Activated CD8-positive, alpha-beta memory T cell treated with anti-CD3 and anti-CD28 coated beads for 1 hour (primary cell): ENCODE data around the gene IRX1.

Experiments used
- DNase-seq, 2 donors: peaks; one replicate each; pipeline ENCODE4 v3.0.0-alpha.2; 2020; ENCODE audit warnings: low read depth in 1 of 2; ENCODE audit errors: extremely low read depth in 1 of 2

The IRX1 gene

DNA sequence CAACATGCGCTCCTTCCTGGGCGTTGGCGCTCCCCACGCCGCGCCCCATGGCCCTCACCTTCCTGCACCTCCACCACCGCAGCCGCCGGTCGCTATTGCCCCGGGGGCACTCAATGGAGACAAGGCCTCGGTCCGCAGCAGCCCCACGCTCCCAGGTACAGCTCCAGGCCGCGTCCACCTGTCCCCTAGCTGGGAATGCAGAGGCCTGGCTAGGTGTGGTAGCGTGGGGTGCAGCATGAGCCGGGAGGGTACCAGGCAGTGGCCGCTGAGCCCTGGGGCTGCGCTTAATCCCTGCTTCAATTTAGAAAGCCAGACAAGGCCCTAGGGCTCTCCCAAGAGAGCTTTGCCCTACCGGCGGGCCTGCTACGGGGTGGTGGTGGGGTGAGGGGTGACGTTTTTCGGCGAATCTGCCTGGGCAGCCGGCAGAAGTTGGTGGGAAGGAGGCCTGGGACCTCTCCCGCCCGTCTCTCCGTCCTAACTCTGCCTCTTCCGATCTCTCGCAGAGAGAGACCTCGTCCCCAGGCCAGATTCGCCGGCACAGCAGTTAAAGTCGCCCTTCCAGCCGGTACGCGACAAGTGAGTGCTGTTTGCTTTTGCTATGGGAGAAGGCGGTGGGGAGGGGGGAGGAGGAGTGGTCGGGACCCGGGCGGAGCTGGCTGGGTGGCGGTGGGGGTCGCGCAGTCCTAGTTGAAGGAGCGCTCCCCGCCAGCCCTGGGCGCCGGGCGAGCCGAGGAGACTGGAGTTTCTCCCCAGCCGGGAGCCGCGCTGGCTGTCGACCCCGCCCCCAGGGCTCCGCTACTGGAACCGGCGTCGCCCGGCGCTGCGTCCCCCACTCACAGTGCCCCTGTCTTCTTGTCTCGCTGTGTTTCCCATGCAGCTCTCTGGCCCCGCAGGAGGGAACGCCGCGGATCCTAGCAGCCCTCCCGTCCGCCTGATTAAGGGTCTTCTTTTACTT is 4.8 kb downstream of the IRX1 start:
- no peak for DNase-seq

DNA sequence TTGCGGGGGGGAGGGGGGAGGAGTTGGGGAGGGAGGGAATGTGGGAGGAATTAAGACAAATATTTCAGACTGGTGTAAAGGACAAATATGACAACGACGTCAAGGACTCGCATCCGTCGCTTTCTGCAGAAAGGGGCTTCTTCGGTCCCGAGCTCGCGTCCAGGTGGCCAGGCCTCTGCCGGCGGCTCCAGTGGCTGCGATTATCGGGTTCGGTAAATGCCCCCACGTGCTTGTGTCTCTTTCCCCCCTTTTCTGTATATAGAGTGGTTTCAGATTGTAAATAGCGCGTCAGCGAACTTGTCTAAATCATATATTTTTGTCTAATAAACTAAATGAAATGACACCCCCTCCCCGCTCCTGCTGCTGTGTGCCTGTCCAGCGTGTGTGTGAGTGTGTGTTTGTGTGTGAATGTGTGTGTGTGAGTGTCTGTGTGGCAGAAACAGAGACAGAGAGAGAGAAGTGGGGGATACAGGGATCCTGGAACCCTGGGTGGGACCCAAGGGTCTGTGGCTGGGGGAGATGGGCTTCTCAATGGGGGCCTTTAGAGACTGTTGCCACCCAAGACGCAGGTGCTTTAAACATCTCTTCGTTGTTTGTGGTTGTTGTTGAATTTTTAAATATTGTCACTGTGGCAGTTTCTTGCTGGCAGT is 5.6 kb downstream of the IRX1 start:
- no peak for DNase-seq

DNA sequence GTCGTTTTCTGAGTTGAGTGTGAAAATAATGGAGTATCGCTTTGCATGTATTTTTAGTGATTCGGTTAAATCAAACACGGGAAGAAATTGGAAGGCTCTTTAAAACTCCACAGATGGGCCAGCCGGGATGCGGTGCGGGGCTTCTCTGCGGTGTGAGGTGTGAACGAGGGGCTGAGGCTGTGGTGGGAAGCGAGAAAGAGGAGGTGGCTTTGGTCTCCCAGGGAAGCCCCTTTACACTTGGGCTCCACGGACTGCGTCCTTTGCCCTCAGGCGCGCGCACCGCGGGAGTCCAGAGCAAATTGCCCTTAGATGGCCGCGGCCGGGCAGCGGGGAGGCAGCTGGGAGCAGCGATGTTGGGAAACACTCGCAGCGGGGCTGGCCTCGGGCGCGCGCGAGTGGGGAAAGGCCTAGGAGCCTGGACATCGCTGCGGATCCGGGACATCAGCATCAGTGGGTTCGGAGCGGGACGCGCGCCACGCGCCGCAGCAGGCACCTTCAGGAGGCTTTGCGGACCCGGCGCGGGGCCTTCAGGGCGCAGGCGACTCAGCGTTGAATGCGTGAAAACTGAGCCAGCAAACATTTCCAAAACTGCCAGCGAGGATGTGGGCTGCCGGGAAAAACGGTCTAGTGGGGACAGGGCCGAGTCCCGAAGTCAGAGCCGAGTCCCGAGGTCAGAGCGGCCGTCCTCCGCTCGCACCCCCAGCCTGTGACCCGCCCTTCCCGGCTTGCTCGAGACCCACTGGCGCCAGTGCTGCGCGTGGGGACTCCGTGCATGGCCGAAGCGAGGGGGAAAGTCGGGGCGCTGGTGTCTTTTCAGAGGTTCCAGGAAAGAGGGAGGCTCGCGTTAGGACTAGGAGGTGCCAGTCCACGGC is 6.5 kb downstream of the IRX1 start:
- DNase-seq: no peak

DNA sequence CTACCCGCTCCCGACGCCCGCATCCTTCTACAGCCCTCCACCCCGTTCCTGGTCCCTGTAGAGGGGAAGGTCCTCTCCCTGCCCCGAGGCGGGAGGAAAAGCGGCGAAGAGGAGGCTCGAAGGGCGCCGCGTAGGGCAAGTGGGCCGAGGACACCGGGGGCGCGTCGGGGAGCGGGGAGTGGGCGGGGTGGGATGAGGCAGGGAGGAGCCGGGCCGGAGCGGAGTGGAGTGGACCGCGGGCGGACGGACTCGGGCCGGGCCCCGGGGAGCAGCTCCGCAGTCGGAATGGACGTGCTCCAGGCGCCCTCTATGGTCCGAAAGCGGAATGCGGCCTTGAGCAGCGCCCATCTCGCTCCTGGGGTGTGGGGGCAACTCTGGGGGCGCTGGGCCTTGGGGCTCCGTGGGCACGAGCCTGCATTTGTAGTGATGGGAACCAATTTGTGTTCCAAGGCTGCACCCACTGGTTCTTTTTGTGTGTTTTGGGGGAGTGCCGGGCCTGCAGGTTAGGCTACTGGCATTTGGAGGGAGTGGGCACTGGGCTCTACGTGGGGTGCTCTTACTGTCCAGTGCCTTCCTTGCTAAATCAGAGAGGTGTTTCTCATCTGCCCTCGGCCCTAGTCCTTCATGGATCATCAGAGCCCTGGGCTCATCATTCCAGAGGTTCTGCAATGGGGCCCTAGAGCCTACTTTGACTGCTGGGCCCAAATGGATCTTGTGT is 7.3 kb downstream of the IRX1 start:
- DNase-seq: no peak

DNA sequence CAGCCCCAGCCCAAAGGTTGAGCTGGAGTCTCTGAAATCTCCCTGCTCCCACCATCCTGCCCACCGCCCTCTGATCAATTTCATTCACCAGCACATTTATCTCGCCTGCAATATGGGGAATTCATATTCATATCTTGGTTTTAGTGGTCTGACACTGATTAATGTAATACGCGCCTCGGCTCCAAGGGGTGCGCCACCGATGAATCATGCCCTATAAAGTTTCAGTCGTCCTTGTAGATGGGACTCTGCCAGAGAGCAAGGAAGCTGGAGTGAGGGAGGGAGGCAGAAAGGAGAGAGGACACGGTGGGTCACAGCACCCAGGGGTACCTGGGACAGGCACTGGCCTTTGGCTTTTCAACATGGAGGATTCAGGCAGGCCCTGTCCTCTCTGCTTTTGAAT is 8.9 kb downstream of the IRX1 start:
- DNase-seq: no peak

DNA sequence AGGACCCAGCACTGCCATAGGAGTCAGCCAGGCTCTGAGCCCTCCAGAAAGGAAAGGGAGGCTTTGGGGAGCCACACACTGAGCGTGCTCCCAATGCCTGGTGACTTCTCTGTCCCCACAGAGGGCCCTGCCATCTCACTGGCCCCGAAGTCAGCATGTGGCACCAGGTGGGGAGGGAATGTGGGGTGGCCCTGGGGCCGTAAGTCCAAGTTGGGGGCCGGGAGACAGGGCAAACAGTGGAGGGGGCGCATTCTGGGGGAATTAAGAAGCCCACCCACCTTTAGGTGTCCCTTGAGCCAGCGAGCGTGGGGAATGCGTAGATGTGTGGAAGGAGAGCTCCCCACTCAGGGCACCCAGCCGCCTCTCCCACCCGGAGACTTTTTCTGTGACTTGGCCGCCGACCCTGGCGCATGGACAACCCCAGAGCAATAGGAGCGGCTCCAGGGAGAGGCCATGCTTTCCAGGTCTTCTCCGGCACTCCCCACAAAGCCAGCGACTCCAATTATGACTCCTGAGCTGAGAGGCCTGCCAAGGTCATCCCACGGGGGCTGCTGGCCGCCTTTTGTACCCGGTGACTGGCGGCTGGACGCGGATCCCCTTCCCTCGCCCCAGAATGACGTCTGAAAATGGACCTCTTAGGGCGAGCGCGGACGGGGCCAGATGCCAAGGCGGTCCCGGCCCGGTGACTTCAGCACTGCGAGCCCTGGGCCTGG is 9.8 kb downstream of the IRX1 start:
- DNase-seq: no peak

DNA sequence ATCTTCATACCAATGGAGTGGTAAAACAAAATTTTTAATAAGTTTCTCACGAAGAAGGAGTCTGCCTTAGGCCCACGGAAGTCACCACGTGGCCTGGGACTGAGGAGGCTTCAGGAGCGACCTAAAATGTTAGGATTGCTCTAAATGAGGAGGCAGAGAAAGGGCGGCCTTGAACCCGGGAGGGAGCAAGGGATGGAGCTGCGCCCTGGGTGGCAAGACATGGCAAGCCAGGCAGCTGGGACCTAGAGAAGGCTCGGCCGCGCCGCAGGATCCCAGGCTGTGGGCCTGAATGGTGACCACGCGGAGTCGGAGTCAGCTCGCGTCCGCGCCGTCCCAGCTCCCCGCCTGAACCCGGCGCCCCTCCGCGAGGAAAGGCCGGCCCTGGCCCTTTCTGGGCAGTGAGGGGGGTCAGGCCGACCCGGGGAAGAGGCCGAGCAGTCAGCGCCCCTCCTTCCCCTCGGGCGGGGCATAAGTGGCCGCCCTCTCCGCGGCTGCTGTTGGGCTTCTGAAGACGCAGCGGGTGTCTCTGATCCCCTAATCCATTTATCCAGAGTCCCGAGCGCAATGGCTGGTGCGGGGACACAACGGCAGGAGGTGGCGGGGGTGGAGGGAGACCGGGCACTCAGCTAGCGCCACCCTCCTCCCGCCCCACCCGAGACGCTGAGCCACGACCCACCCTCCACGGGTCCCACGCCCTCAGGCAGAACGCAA is 10.6 kb downstream of the IRX1 start:
- no peak for DNase-seq

DNA sequence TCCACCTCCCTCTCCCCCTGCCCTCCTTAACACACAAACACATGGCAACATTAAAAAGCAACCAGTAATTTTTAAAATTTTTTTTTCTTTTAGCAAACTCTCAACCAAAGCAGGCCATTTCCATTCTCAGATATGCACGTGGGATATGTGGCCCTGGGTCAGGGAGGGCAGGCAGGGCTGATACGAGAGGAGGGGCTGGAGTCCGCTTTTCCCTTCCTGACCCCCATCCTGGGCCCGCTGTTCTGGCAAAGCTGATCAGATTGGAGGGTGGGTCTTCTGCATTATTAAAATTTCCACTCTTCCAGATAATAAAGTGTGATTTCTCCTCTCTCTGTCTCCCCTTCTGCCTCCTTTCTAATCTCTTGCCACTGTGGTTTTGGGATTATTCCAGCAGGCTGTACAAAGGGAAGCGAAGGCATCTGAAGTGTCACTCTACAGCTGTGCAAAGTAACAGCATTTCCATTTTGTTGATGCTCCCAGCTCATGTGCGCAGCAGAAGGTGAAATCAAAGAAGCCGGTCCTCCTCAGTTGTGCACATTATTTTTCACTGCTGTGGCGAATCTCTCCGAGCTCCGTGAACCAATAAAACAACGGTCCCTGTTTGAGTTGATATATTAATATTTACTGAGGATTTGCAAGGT is 12.0 kb downstream of the IRX1 start:
- no peak for DNase-seq

DNA sequence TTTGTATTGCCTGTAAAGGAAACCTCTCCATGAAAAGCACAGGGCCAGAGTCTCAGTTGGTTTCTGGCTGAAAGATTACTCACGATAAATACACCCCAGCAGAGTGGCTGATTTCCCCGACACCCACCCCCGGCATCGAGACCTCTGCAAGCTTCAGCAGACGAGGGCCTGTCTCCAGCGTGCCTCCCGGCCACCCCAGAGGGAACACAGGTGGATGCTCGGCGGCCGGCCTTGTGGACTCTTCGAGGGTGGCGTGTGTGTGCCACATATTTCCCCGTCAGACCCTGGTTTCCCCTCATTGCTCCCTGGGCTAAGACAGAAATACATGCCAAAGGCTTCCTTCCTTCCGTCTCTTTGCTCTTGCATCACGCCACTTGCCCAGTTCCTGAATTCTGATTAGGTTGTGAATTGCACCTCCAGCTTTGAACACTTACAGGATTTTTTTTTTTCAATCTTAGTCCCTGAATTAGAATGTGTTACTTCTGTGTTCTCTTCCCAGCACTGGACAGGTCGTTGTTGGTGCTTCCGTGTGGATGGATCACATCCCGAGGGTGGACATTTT is 13.6 kb downstream of the IRX1 start:
- DNase-seq: no peak

DNA sequence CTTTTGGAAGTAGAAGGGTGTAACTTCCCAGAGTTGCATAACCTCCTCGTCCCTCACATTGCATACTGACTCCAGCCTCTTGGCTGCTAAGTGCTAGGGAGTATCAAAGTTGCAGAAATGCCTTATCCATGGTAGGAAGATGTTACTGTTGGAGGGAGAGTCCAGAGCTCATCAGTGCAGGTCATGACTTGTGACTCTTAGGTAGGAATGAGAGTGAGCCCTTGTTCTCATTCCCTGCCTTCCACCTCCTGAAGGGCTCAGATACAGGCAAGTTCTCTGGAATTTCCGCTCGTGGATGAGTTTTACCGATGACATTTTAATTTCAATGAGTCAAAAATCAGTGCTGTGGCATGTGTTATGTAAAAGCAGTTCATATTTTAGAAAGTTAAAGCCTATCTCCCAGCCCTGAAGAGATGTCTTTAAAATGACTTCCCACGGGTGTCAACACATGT is 17.0 kb downstream of the IRX1 start:
- DNase-seq: no peak

DNA sequence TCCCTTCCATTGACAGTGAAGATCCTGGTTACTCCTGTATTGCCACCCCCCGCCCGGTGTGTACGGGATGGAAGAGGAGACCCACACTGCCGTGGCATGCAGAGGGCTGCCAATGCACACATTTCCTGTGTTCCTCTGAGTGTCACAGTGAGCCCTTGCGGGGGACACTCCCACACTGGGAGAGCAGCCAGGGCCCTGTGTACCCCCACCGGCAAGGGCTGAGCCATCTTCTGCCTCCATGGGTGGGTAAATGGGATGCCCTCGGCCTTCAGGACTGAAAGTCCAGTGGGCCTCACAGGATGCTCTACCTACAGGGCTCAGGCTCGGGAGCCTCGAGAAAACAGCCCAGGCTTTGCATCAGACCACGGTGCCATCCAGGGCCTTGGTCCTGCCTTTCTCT is 18.1 kb downstream of the IRX1 start:
- no peak for DNase-seq

DNA sequence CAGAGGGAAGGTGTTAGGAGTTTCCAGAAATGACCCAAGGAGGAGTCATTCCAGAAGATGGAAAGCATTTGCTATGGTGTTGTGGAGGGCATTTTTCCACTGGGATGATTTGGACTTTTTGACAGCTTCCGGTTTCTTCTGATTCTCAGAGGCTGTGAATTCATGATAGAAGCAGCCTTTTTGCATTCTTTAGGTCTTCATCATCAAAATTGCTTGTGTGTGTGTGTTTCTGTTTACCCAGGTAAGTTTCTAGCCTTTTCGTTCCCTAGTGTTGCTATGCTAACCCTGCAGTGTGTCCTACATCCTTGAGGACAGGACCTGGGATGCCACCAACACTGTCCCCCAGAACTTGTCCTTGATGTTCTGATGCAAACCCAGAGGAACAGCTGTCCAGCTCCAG is 19.6 kb downstream of the IRX1 start:
- no peak for DNase-seq

DNA sequence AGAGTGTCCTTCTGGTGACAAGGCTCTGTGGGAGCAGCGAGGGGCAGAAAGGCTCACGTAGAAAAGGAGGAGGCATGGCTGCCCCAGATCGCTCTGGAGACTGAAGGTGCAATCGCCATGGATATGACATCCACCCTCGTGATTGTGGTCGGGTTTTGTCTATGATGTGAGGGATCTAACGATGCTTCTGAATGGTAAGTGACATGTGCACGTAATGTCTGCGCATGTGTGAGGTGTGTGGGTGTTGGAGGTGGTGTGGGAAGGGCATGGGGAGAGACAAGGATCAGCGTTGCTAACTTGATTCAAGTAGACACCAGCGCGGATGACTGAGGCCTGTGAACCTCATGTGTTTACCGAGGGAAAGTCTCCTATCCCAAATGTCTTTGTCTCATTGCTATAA is 20.2 kb downstream of the IRX1 start:
- DNase-seq: no peak

DNA sequence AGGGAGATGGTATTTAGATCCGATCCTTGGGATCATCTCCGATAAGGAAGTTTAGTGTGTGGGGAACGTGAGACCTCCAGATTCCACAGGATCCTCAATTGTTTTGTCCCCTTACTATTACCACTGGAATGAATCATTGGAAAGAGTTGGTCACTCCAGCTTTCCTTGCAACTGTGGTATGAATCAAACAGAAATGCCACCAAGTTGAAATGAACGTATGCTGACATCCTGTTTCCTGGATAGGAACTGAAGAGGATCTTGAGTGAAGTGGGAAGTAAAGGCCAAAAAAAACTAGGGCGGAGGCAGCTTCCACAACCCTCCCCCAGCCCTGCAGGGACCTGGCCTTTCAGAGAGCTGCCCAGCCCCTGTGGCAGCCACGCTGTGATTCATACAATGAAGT is 23.9 kb downstream of the IRX1 start:
- no peak for DNase-seq

DNA sequence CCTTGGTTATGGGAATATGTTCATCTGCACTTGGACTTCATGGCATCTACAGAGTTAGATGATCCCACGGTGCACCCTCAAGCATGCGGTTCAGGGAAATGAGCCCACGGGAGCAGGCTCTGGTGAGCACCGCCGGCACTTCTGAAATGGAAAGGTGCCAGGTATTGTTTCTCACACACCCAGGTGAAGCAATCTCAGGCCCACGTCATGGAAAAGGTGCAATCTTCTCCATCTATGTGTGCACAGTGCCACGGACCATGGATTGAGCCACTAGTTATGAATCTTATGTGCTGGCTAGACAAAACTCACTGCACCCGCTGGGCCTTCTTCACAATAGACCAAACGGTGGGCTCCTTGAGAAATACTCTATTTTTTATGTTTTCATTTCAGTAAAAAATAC is 27.3 kb downstream of the IRX1 start:
- no peak for DNase-seq

DNA sequence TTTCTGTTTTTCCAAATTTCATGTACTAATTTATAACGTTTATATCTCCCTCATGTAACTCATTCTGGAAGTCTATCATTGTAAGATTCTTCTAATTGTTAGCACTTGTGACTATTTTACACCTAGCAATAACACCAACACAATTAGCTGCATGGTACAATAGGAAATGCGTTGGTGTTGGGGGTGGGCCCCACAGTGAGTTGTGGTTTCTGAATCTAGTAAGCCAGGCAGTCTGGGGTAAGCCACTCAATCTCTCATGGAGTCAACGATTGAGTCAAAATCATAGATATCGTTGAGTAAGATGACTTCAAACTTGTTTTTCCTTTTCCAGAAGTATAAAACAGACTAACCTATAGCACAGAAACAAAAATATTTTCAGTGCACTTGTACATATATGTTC is 30.0 kb downstream of the IRX1 start:
- no peak for DNase-seq

DNA sequence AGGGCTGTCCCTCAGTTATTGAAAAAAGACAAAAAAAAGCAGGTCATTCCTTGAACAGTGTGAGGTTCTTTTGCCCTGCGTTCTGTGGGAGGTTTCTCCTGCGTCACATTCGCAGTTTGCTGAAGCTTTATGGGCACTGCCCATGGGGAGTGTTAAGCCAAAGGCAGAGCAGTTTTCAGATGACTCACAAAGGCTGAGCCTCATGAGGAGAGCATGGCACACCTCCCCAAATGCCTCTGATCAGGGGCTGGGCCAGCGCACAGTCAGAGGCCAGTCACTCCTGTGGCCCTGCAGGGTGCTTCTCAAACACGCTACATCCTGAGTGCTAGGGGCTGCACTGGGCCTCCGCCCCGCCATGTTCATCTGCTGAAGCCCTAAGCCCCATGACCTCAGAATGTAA is 38.4 kb downstream of the IRX1 start:
- no peak for DNase-seq

DNA sequence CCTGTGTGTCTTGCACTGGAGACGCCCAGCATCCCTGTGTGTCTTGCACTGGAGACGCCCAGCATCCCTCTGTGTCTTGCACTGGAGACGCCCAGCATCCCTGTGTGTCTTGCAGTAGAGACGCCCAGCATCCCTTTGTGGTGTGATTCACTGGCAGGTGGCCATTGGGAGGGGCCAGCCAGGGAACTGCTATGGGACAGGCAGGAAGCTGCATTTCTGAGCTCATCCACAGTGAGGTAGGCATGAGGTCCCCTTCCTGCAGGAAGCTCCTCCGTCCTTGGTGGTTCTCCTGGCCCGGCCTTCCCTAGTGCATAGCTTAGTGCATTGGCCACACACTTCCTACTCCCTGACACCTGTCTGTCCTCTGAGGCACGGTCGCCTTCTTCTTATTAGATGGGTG is 43.5 kb downstream of the IRX1 start:
- no peak for DNase-seq

DNA sequence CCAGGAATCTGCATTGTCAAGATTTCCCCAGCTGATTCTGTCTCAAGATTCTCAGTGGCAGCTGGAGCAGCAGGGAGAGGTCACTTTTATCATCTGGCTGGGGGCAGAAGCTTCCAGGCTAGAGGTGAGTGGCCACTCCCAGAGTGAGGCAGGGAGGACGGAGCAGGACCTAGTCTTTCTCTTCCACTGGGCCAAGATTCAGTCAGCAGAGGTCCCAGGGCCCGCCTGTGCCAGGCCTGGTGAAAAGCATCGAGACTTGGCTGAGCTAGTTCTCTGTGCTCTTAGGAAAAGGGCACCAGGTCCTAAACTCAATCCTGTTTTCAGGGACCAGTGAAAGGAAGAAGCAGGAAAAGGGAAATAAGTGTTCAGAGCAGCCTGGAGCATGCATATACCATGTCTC is 46.6 kb downstream of the IRX1 start:
- DNase-seq: no peak
